GM19452 (cell line): Measurements from ENCODE around the gene AATF.

Experiments
- ATAC-seq: cut with Tn5 transposase; IDR thresholded peaks from one replicate; pipeline ENCODE4 v1.9.1; 2021; ENCODE audit not compliant: unreplicated experiment

The AATF gene

DNA sequence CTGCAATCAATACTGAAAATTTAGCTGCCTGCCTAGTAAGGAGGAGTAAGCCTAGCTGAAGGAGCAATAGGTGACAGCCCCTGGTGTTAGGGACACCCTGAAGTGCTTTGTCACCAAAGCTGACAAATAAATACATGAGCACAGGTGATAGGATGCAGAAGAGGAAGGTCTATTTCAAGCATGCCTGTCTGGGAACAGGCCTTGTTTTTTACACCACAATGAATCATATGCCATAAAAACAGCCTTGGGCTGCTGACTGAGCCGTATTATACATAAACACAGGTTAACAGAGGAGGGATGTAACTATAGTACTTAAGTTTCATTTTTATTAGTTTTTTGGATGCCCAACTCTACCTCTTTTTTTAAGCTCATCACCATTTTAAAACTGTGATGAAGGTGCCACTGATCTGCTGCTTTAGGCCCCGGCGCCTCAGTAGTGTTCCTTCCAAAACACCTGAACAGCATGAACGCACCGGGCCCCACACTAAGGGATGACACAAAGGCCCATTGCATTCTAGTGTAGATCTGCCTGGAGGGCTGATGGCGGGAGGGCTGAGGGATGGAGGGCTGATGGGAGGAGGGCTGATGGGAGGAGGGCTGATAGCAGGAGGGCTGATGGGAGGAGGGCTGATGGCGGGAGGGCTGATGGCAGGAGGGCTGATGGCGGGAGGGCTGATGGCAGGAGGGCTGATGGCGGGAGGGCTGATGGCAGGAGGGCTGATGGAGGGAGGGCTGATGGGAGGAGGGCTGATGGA is 150.3 kb downstream of the AATF start:
- ATAC-seq: no peak

GRCh38 chr17:37100231-37100630 is 151.5 kb downstream of the AATF start:
- no peak for ATAC-seq

GRCh38 chr17:37101306-37101705 is 152.6 kb downstream of the AATF start:
- no peak for ATAC-seq

GRCh38 chr17:37103231-37103630 is 154.5 kb downstream of the AATF start:
- ATAC-seq: no peak

- no peak for ATAC-seq
Observed at GRCh38 chr17:37106049-37106448, 157.3 kb downstream of the AATF start.
